Smooth muscle cell (in vitro differentiated cells): ENCODE results near the gene MT1M. TPM values are rescaled to one million over a fixed set of nuclear protein-coding genes. Genes with fewer than 3 reads are reported as not detected.

ENCODE experiments used
- DNase-seq: peaks from one replicate; lab custom pipeline; 2025; ENCODE audit not compliant: unreplicated experiment; lab: John Stamatoyannopoulos, UW
- H2AFZ ChIP-seq: fragments of 200-600 bp; sonication (generic); 2 replicates; pipeline ENCODE4 v1.6.0; 2016; ENCODE audit warnings: antibody characterized with exemption, low read depth, mild to moderate bottlenecking
- H3F3A ChIP-seq: fragments of 200-600 bp; sonication (generic); 2 replicates; pipeline ENCODE4 v1.6.0; 2017; ENCODE audit warnings: antibody characterized with exemption, low read depth
- H3K27ac ChIP-seq: fragments of 200-600 bp; sonication (generic); 2 replicates; pipeline ENCODE4 v1.5.1; 2016; ENCODE audit warnings: low read depth, mild to moderate bottlenecking
- H3K27me3 ChIP-seq: fragments of 200-600 bp; sonication (generic); 2 replicates; pipeline ENCODE4 v1.6.1; 2016; ENCODE audit warnings: low read depth, mild to moderate bottlenecking
- H3K36me3 ChIP-seq: fragments of 200-600 bp; sonication (generic); 2 replicates; pipeline ENCODE4 v1.5.1; 2016; ENCODE audit warnings: low read depth
- H3K4me1 ChIP-seq: fragments of 200-600 bp; sonication (generic); 2 replicates; pipeline ENCODE4 v1.5.1; 2016; ENCODE audit warnings: low read depth
- H3K4me2 ChIP-seq: fragments of 200-600 bp; sonication (generic); 2 replicates; pipeline ENCODE4 v1.6.0; 2016; ENCODE audit warnings: mild to moderate bottlenecking
- H3K4me3 ChIP-seq: fragments of 200-600 bp; sonication (generic); 2 replicates; pipeline ENCODE4 v1.5.1; 2016; ENCODE audit warnings: mild to moderate bottlenecking
- H3K79me2 ChIP-seq: fragments of 200-600 bp; sonication (generic); 2 replicates; pipeline ENCODE4 v1.6.0; 2016; ENCODE audit warnings: low read depth, mild to moderate bottlenecking
- H3K9ac ChIP-seq: fragments of 200-600 bp; sonication (generic); 2 replicates; pipeline ENCODE4 v1.6.0; 2016; ENCODE audit warnings: low read depth
- H3K9me3 ChIP-seq: fragments of 200-600 bp; sonication (generic); replicated peaks from 2 replicates; pipeline ENCODE4 v1.5.1; 2016; ENCODE audit warnings: low read depth
- H4K20me1 ChIP-seq: fragments of 200-600 bp; sonication (generic); 2 replicates; pipeline ENCODE4 v1.6.0; 2016; ENCODE audit warnings: low read depth
- CTCF ChIP-seq: fragments of 200-600 bp; sonication (generic); IDR thresholded peaks from 2 replicates; pipeline ENCODE4 v1.5.1; 2017; ENCODE audit warnings: borderline replicate concordance, mild to moderate bottlenecking, antibody characterized with exemption; ENCODE audit not compliant: insufficient read depth, poor library complexity, severe bottlenecking
- WGBS: methylation state at CpG from one replicate; pipeline ENCODE4 v1.1.7; 2016; ENCODE audit warnings: low lambda C conversion rate; 5-methylcytosine and 5-hydroxymethylcytosine counted together
- polyA plus RNA-seq: library from polyadenylated mRNA; unstranded; fragments of >200 nt; fragmentation: Nextera tagmentation; extraction: Ambion mirVana; gene quantifications from 2 replicates; pipeline ENCODE4 v1.2.1, GENCODE V29; 2016
- total RNA-seq: library from RNA; depleted of rRNA; stranded (reverse); fragments of >200 nt; gene quantifications from 2 replicates; pipeline ENCODE4 v1.2.3, GENCODE V29; 2014

MT1M gene
- total and polyA plus RNA-seq, 2 experiments from 2014 or later = 0.19 TPM; not detected in 1

GRCh38 chr16:56645838-56646237 is 13.4 kb downstream of the MT1M start:
- no peaks in the 10 kb centered on the region for H3F3A ChIP-seq
- H3K27ac ChIP-seq = no peak overlapping the region
- no peaks in the 10 kb centered on the region for H3K9me3 ChIP-seq
- H4K20me1 ChIP-seq = no peaks in the 10 kb centered on the region
- no peak for TF ChIP-seq CTCF
- peaks cover 4% of the 10 kb centered on the region for H3K4me1 ChIP-seq
- DNase-seq = no peak
- H3K27me3 ChIP-seq = peaks cover 100% of the 10 kb centered on the region
- H3K4me2 ChIP-seq = no peak overlapping the region
- H3K36me3 ChIP-seq = no peaks in the 10 kb centered on the region
- no peaks in the 10 kb centered on the region for H3K79me2 ChIP-seq
- no peak overlapping the region for H3K9ac ChIP-seq
- H2AFZ ChIP-seq = no peak overlapping the region
- H3K4me3 ChIP-seq = no peak overlapping the region
- 0% methylated on average over 1 of the region's 1 CpG for WGBS

- Histone ChIP-seq H3K27me3 (peaks cover 100% of the 10 kb centered on the region), H4K20me1 (no peaks in the 10 kb centered on the region), H3K4me3 (no peak overlapping the region), H3K9me3 (no peaks in the 10 kb centered on the region), H3K4me2 (no peak overlapping the region), H3K4me1 (peaks cover 4% of the 10 kb centered on the region), H3K27ac (no peak overlapping the region), H3K36me3 (no peaks in the 10 kb centered on the region), H3K9ac (no peak overlapping the region), H3F3A (no peaks in the 10 kb centered on the region), H2AFZ (no peak overlapping the region), H3K79me2 (no peaks in the 10 kb centered on the region)
- no peak for TF ChIP-seq CTCF
- WGBS = 32% methylated on average over 26 of the region's 33 CpGs
- DNase-seq = no peak
These were observed 15.4 kb downstream of the MT1M start for GRCh38 chr16:56647641-56648431.

GRCh38 chr16:56649271-56649670 is 16.8 kb downstream of the MT1M start:
- no peak overlapping the region for H3K9ac ChIP-seq
- H3K36me3 ChIP-seq = no peaks in the 10 kb centered on the region
- peaks cover 93% of the 10 kb centered on the region for H3K27me3 ChIP-seq
- DNase-seq = no peak
- no peak overlapping the region for H3K27ac ChIP-seq
- H2AFZ ChIP-seq = no peak overlapping the region
- no peak for TF ChIP-seq CTCF
- no peak overlapping the region for H3K4me2 ChIP-seq
- no peak overlapping the region for H3K4me3 ChIP-seq
- no peaks in the 10 kb centered on the region for H4K20me1 ChIP-seq
- no peaks in the 10 kb centered on the region for H3K79me2 ChIP-seq
- H3K4me1 ChIP-seq = no peaks in the 10 kb centered on the region
- no peaks in the 10 kb centered on the region for H3F3A ChIP-seq
- WGBS = 100% methylated on average over 2 of the region's 2 CpGs
- no peaks in the 10 kb centered on the region for H3K9me3 ChIP-seq

- Histone ChIP-seq H3K27me3 (peaks cover 91% of the 10 kb centered on the region), H3K36me3 (no peaks in the 10 kb centered on the region), H3K4me1 (no peaks in the 10 kb centered on the region), H3F3A (no peaks in the 10 kb centered on the region), H4K20me1 (no peaks in the 10 kb centered on the region), H3K79me2 (no peaks in the 10 kb centered on the region), H3K4me3 (no peak overlapping the region), H3K27ac (no peak overlapping the region), H2AFZ (no peak overlapping the region), H3K9me3 (no peaks in the 10 kb centered on the region), H3K4me2 (no peak overlapping the region), H3K9ac (no peak overlapping the region)
- no peak for DNase-seq
- TF ChIP-seq CTCF = no peak
- WGBS = 75% methylated on average over 3 of the region's 3 CpGs
These were observed 17.4 kb downstream of the MT1M start for GRCh38 chr16:56649820-56650219.
